ENCODE measurements around the gene COTL1.

GRCh38 chr16:84579936-84580335 is 37.9 kb downstream of the COTL1 start:
- TF ChIP-seq CTCF (conservative IDR thresholded peaks at IDR 0.05; ENCODE audit: low read depth, low read length) (no peak), EZH2 (IDR thresholded peaks at IDR 0.05; ENCODE audit: borderline replicate concordance, low read depth, low read length, poor library complexity, severe bottlenecking) (no peak)
